Gastrocnemius medialis (tissue), 4 donors: ENCODE results near the gene NRARP.

Experiments
- CTCF ChIP-seq, 5 experiments: fragments of 450-650 bp in 3 of 5; fragments of 200-600 bp in 2 of 5; sonication (generic) in 2 of 5; IDR thresholded peaks in 4 of 5; conservative IDR thresholded peaks in 1 of 5; 1 replicate in 4 of 5; 2 replicates in 1 of 5; pipeline ENCODE4 v1.5.1; 2016 to 2019; ENCODE audit warnings: antibody characterized with exemption in 5 of 5, mild to moderate bottlenecking in 3 of 5, moderate library complexity in 3 of 5
- POLR2A ChIP-seq, 2 donors: fragments of 450-650 bp; IDR thresholded peaks; one replicate each; pipeline ENCODE4 v1.6.1; 2017; ENCODE audit warnings: antibody characterized with exemption in 2 of 2, mild to moderate bottlenecking in 2 of 2, moderate library complexity in 2 of 2

GRCh38 chr9:137317021-137317717 lies 15.1 kb upstream of the NRARP start:
- no peak for TF ChIP-seq POLR2A (IDR thresholded peaks at IDR 0.05)
- no peak for TF ChIP-seq CTCF (IDR thresholded peaks at IDR 0.05 in 4 of 5, conservative IDR thresholded peaks at IDR 0.05 in 1 of 5)
